HepG2 (cell line): ENCODE results near the gene PANK4. TPM values are rescaled to one million over a fixed set of nuclear protein-coding genes. Genes with fewer than 3 reads are reported as not detected.
A peak's percentile ranks its signal among the peaks of the same experiment; 100 is the strongest.

Source experiments
- CBX5 ChIP-seq: sonication (generic); formaldehyde crosslinking; IDR thresholded peaks from 2 replicates; pipeline ENCODE4 v1.4.0; 2020; ENCODE audit warnings: missing genetic modification reagents, borderline replicate concordance
- CSRNP2 ChIP-seq: sonication (generic); formaldehyde crosslinking; conservative IDR thresholded peaks from 2 replicates; pipeline ENCODE4 v1.8.0; 2022; ENCODE audit warnings: low read depth, missing genetic modification reagents
- E2F5 ChIP-seq: sonication (generic); formaldehyde crosslinking; conservative IDR thresholded peaks from 2 replicates; pipeline ENCODE4 v1.4.0; 2020; ENCODE audit warnings: missing genetic modification reagents
- EZH2 ChIP-seq: conservative IDR thresholded peaks from 2 replicates; pipeline ENCODE4 v1.6.1; 2012; ENCODE audit warnings: mild to moderate bottlenecking, low read depth, low read length, moderate library complexity
- KLF11 ChIP-seq: IDR thresholded peaks from 2 replicates; pipeline ENCODE4 v1.6.1; 2016; ENCODE audit warnings: missing compliant biosample characterization
- KMT2A ChIP-seq: sonication (generic); formaldehyde crosslinking; IDR thresholded peaks from 2 replicates; pipeline ENCODE4 v1.4.0; 2020; ENCODE audit warnings: missing genetic modification reagents
- RAD21 ChIP-seq: fragments of 450-650 bp; formaldehyde crosslinking; IDR thresholded peaks from 2 replicates; pipeline ENCODE4 v1.5.0; 2020; ENCODE audit warnings: mild to moderate bottlenecking
- RELA ChIP-seq: sonication (generic); formaldehyde crosslinking; IDR thresholded peaks from 2 replicates; pipeline ENCODE4 v1.4.0; 2020; ENCODE audit warnings: missing genetic modification reagents
- SKI ChIP-seq: fragments of 450-650 bp; IDR thresholded peaks from one replicate; pipeline ENCODE4 v1.6.1; 2018; ENCODE audit warnings: mild to moderate bottlenecking; ENCODE audit not compliant: partially characterized antibody
- ZFP41 ChIP-seq: sonication (generic); formaldehyde crosslinking; IDR thresholded peaks from 2 replicates; pipeline ENCODE4 v1.4.0; 2020; ENCODE audit warnings: mild to moderate bottlenecking, missing genetic modification reagents, borderline replicate concordance
- ZNF264 ChIP-seq: sonication (generic); formaldehyde crosslinking; IDR thresholded peaks from 2 replicates; pipeline ENCODE4 v1.4.0; 2020; ENCODE audit warnings: missing genetic modification reagents
- ZNF276 ChIP-seq: sonication (generic); formaldehyde crosslinking; IDR thresholded peaks from 2 replicates; pipeline ENCODE4 v1.4.0; 2020; ENCODE audit warnings: mild to moderate bottlenecking, low read depth, missing genetic modification reagents
- ZNF503 ChIP-seq: sonication (generic); formaldehyde crosslinking; IDR thresholded peaks from 2 replicates; pipeline ENCODE4 v1.4.0; 2020; ENCODE audit warnings: missing genetic modification reagents
- ZNF570 ChIP-seq: sonication (generic); formaldehyde crosslinking; IDR thresholded peaks from 2 replicates; pipeline ENCODE4 v1.4.0; 2020; ENCODE audit warnings: mild to moderate bottlenecking, missing genetic modification reagents, borderline replicate concordance
- ZNF580 ChIP-seq: IDR thresholded peaks from 2 replicates; pipeline ENCODE4 v1.6.1; 2016; ENCODE audit warnings: low read depth, borderline replicate concordance
- ZSCAN12 ChIP-seq: sonication (generic); formaldehyde crosslinking; IDR thresholded peaks from 2 replicates; pipeline ENCODE4 v1.9.0; 2021; ENCODE audit warnings: mild to moderate bottlenecking, missing genetic modification reagents
- ZSCAN5A ChIP-seq: sonication (generic); formaldehyde crosslinking; IDR thresholded peaks from 2 replicates; pipeline ENCODE4 v1.8.0; 2022; ENCODE audit warnings: mild to moderate bottlenecking, missing genetic modification reagents, borderline replicate concordance
- polyA plus RNA-seq, 8 experiments: library from polyadenylated mRNA; depleted of rRNA in 3 of 8; stranded (reverse) in 7 of 8; unstranded in 1 of 8; fragments of >200 nt; fragmentation: Illumina TruSeq in 4 of 8; extraction: Trizol in 4 of 8; gene quantifications; 2 replicates each; pipeline versions ENCODE4 v1.2.1 to v1.2.3, GENCODE V29; 2011 to 2016; ENCODE audit warnings: low read depth in 4 of 8, missing spikeins in 1 of 8, mixed read lengths in 1 of 8; ENCODE audit not compliant: insufficient read depth in 1 of 8
- total RNA-seq, 5 experiments: library from RNA; depleted of rRNA; stranded (reverse); fragments of >200 nt; fragmentation: Illumina TruSeq; extraction: Trizol; gene quantifications; 2 replicates each; pipeline ENCODE4 v1.2.3, GENCODE V29; 2016; ENCODE audit warnings: low read depth in 1 of 5

PANK4 gene
- total and polyA plus RNA-seq, 2 of the 13 experiments (the other 11 are each of a cell fraction or from before 2014, with no cell fraction given): 17.4 to 19.3 TPM

- TF ChIP-seq KLF11 (no peak), KMT2A (CRISPR knock-in tag) (no peak; the same call in 1 of the 2 replicates), ZNF264 (CRISPR knock-in tag) (no peak), RAD21 (CRISPR knock-in tag) (no peak), ZSCAN5A (no peak), E2F5 (0 out of 2 replicates have a peak, but pooled peaks have one; percentile 26), ZFP41 (CRISPR knock-in tag) (no peak), EZH2 (no peak), CBX5 (CRISPR knock-in tag) (no peak), ZNF580 (CRISPR knock-in tag) (no peak), ZSCAN12 (0 out of 2 replicates have a peak, but pooled peaks have one; percentile 68), ZNF276 (CRISPR knock-in tag) (no peak), ZNF570 (CRISPR knock-in tag) (no peak), ZNF503 (no peak), SKI (no peak), CSRNP2 (CRISPR knock-in tag) (no peak), RELA (CRISPR knock-in tag) (no peak)
Observed at GRCh38 chr1:2546515-2547209, 20.3 kb upstream of the PANK4 start (continued).
